HG03354 (cell line): ENCODE measurements around the gene MLLT6.
"Not testable (repeated sequence)": the region's sequence is repeated elsewhere in the genome, so short reads cannot be mapped to it uniquely, and the experiment has no call there.

Experiments used
- ATAC-seq: cut with Tn5 transposase; IDR thresholded peaks from one replicate; pipeline ENCODE4 v1.9.1; 2021; ENCODE audit warnings: mild to moderate bottlenecking; ENCODE audit not compliant: unreplicated experiment, poor library complexity, severe bottlenecking

MLLT6 gene

GRCh38 chr17:38724337-38724988 lies 19.4 kb downstream of the MLLT6 start:
- no peak for ATAC-seq

DNA sequence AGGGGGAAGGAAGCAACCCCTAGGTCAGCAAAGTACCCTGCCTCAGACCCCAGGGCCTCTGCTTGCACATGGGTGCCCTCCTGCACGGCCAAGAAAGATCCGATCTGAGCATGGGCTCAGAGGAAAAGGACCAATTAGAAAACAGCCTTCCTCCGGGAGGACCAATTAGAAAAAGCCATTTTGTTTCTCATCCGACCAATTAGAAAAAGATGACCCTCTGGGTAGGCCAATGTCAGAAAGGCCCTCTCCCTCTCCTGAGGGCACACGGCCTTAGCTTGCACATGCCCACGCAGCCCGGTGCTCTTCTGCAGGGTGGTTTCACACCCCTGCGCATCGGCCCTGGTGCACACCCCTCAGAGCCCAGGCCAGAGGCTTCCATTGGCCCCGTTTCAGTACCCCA lies 20.0 kb downstream of the MLLT6 start:
- ATAC-seq, result no peak

DNA sequence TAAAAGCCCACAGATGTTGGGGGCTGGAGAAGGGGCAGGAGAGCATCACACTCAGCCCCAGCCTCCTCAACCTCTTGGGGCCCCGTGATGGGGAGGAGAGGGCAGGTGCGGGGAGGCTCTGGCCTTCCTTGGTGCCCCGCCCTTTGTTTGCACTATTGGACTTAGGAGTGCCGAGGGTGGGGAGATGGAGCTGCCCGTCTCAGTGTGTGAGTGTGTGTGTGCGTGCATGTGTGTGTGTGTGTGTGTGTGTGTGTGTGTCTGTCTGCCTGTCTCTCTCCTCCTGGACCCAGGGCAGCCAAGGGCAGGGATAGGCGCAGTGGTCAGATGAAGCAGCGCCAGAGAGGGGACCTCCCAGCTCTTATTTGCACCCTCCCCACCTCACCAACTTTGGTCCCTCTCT lies 21.1 kb downstream of the MLLT6 start:
- not testable (repeated sequence) for ATAC-seq

DNA sequence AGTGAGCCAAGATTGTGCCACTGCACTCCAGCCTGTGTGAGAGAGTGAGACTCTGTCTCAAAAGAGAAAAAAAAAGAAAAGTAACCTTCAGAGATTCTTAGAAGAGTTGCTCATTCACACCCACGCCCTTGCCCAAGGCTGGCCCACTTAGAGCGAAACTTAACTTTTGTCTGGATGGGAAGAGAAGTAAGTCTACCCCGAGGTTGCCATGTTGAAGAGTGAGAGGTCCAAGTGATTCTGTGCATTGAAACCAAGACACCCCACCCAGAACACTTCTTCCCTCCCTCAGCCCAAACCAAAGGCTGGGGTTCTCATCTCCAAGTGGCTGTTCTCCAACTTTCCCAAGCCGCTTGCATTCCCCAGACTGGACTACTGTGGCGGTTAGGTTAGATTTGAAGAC lies 22.7 kb downstream of the MLLT6 start:
- no peak for ATAC-seq

DNA sequence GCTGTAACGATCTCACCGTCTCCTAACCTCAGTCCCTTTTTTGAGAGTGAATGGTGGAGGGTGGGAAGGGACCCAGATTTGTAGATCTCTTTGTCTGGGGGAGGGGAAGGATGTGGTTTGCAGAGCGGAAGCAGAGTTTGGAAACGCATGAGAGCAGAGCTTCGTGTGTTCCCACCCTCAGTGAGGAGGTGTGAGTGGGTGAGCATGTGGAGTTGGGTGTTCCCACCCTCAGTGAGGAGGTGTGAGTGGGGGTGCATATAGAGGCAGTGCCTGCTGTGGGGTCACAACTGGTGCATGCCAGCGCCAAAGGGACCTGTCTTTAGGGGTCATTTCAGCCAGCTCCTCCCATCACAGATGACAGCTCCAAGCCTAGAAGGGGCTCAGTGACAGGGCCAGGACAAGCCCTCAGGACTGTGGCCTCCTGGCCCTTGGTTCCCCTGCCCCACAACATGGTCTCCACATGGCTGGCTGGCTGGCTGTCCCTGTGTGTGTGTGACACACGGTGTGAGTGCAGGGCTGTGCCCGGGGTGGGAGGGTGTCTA lies 23.3 kb downstream of the MLLT6 start:
- no peak for ATAC-seq

DNA sequence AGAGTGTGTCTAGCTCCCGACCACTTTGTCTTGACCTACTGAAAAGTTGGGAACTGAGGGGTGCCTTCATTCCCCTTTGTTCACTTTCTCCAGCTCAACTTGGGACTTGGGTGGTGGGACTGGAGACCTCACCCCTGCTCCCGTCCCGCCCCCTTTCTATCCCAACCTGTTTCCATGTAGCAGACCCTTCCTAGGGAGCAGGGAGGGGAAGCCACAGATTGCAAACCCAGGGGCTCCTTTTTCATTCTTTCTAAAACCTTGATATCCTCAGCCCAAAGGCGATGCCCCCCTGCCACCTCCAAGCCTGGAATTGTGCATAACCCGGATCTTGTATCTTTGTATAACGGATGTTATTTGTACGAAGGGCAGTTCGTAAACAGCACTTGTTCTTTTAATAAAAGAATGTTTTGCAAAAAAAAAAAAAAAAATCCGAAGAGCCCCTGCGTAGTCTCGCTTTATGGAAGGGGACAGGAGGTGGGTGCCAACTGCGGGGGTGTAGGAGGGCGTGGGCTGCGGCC lies 24.4 kb downstream of the MLLT6 start:
- no peak for ATAC-seq

- peak; percentile 82 for ATAC-seq
These were observed 24.9 kb downstream of the MLLT6 start, which contains the start of gene CISD3 for GRCh38 chr17:38729886-38730525. CISD3 (plus strand) TSS chr17:38730341; CDS start chr17:38730359, 18 bp downstream.

GRCh38 chr17:38730526-38731379 lies 25.7 kb downstream of the MLLT6 start:
- no peak for ATAC-seq

DNA sequence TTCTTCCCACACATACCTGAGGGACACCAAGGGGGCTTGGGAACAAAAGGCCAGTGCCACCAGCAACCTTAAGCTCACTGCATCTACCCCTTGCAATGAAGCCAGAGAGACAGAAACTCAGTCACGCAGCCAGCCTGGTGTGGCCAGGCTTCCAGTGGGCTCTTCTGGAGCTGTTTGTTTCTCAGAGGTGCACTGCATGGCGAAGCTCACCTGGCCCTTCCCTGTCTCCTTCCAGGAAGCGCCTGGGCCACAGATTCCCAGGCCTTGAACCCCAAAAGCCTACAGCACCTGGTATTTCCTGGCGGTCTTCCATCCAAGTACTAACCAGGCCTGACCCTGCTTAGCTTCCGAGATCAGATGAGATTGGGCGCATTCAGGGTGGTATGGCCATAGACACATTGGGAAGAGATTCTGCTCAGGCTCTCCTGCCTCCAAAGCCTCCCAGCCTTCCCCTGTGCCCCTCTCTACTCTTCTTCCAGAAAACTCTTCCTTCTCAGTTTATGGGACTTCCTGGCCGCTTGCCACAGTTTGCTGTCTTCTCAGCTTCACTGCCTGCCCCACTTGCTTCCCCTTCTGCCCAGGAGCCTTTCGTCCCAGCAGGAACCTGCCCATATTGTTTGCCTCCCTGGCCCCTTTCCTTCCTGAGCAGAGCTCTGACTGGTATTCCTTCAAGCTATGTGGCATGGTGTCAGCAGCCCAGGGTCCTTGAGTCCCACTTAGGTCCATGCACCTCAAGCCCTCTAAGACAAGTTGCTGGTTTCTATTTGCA lies 26.6 kb downstream of the MLLT6 start:
- ATAC-seq, result no peak

DNA sequence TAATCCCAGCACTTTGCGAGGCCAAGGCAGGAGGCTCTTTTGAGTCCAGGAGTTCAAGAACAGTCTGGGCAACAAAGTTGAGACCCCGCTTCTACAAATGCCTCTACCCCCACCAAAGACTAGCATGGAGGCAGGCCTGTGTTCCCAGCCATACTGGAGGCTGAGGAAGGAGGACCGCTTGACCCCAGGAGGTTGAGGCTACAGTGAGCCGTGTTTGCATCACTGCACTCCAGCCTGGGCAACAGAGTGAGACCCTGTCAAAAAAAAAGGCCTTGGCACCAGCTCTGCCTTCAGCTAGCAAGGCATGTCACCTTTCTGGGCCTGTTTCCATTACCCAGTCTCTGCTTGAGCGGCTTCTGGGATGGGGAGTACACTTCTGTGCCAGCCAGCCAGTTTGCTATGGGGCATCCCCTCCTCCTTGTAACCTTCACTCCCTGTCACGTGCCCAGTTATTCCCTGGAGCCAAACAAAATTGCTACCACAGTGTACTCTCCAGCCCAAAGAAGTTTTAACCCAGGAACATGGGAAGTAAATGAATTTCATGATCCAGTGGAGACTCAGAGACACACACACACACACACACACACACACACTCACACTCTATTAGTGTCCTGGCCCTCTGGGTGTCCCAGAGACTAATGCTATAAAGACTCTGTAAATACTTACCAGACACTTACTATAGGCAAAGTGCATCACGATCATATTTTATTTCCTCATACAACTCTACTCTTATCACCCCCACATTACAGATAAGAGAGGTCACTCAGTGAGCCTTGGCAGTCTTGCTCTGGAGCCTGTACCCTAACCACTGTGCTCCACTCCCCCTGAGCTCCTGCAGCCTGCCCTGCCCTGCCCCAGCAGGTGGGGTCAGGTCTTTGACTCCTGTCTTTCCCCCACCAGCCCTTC lies 27.6 kb downstream of the MLLT6 start:
- ATAC-seq, result no peak

- no peak for ATAC-seq
These were observed 28.4 kb downstream of the MLLT6 start for GRCh38 chr17:38733282-38733981.

- no peak for ATAC-seq
These were observed 29.2 kb downstream of the MLLT6 start for GRCh38 chr17:38733982-38734973.

GRCh38 chr17:38735161-38735997 lies 30.3 kb downstream of the MLLT6 start:
- no peak for ATAC-seq

DNA sequence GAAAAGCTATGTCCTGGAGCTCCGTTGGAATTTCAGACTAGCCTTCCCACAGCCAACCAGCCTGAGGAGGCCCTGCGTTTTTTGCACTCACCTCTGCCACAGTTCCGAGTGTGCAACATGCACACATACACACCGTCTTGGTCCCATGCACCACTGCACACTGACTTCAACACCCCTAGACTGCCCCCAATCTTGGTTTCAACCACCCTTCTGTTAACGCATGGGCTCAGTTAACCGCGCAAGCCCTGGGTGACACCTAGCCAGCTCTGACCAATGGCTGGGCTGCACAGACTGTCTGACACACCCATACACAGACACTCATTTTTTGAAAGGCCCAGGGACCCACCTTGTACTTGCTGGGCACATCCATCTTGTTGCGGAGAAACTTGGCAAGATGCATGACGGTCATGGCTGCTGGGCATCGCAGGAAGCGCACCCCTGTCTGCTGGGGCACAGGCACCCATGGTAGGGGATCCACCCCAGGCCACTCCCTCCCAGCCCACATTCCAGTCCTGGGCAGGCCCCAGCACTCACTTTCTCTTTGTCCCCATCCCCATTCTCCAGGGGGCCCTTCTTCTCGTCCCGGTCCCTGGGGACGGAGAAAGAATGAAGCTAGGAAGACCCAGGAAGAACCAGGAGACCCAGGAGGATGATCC lies 33.1 kb downstream of the MLLT6 start:
- no peak for ATAC-seq

DNA sequence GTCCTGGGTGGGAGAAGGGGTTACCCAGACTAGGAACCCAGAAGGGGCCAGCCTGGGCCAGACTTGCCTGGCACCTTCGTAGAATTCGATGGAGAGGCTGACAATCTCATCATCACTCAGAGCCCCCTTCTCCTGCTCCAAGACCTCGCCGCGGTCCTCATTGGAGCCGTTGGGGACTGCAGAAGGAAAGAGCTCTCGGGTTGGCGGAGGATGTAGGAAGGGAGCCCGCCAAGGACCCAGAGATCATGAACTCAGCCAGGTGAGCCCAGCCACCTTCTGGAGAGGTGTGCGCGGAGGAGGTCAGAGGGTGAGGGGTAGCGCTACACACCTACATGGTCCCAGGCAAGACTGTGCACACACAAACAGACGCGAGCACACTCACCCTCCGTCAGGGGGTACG lies 33.6 kb downstream of the MLLT6 start:
- no peak for ATAC-seq
